K562 (cell line): ENCODE results near the gene CFAP97D2. TPM values are rescaled to one million over a fixed set of nuclear protein-coding genes. Genes with fewer than 3 reads are reported as not detected.

Experiments used
- ATAC-seq: fragments of 200-7000 bp; cut with Tn5 transposase; 3 replicates; pipeline ENCODE4 v1.9.1; 2020; ENCODE audit warnings: moderate library complexity
- BruUV-seq: library from RNA; stranded (reverse); fragments of 400-500 nt; replicated peaks from 2 replicates; lab custom pipeline; 2021; lab: Mats Ljungman, UMichigan
- CTCF ChIA-PET: fragments of 300-600 bp; formaldehyde crosslinking; extraction: SDS; loops from one replicate; lab custom pipeline; 2021; ENCODE audit warnings: low intra/inter-chr PET ratio; lab: Yijun Ruan, JAX
- POLR2A ChIA-PET: fragments of 300-600, 350-650 bp; sonication (Branson Sonifier 250); formaldehyde crosslinking; extraction: SDS; loops from one replicate; lab custom pipeline; 2021; ENCODE audit warnings: antibody characterized with exemption, inconsistent platforms; lab: Yijun Ruan, JAX
- DNase-seq, 4 experiments: peaks; one replicate each; pipeline versions ENCODE4 v3.0.0 to v3.0.0-alpha.2; 2011 to 2018; ENCODE audit warnings: low spot score in 3 of 4, mixed read lengths in 3 of 4; ENCODE audit errors: extremely low read depth in 1 of 4
- FAIRE-seq: peaks from 2 replicates; lab custom pipeline; 2011; peaks lifted over from hg19 to GRCh38; lab: Jason Lieb, UNC
- H2AFZ ChIP-seq: 2 replicates; pipeline ENCODE4 v1.6.0; 2011; ENCODE audit warnings: low read depth, low read length, control low read depth, inconsistent platforms
- H3K27ac ChIP-seq: fragments of 200-600 bp; 3 replicates; pipeline ENCODE4 v1.8.0; 2011; ENCODE audit warnings: low read depth, mild to moderate bottlenecking, control low read depth, inconsistent platforms, low read length, moderate library complexity, mixed read lengths; ENCODE audit errors: extremely low read depth
- H3K27me3 ChIP-seq, 2 experiments: fragments of 300-600 bp in 1 of 2; 2 replicates in 1 of 2; 3 replicates in 1 of 2; pipeline versions ENCODE4 v1.6.0 to v1.8.0; 2011; ENCODE audit warnings: inconsistent platforms in 2 of 2, low read length in 2 of 2, mild to moderate bottlenecking in 1 of 2, mixed read lengths in 1 of 2, moderate library complexity in 1 of 2; ENCODE audit not compliant: control insufficient read depth in 2 of 2, insufficient read depth in 2 of 2
- H3K36me3 ChIP-seq: fragments of 300-600 bp; 3 replicates; pipeline ENCODE4 v1.8.0; 2011; ENCODE audit warnings: mild to moderate bottlenecking, low read length, inconsistent platforms; ENCODE audit not compliant: control insufficient read depth, insufficient read depth
- H3K4me1 ChIP-seq, 2 experiments: fragments of 200-600 bp in 1 of 2; replicated peaks in 1 of 2; 2 replicates in 1 of 2; 3 replicates in 1 of 2; pipeline versions ENCODE4 v1.5.1 to v1.8.0; 2011; ENCODE audit warnings: inconsistent platforms in 2 of 2, low read length in 2 of 2, mild to moderate bottlenecking in 1 of 2, mixed read lengths in 1 of 2, moderate library complexity in 1 of 2; ENCODE audit not compliant: control insufficient read depth in 2 of 2, insufficient read depth in 2 of 2
- H3K4me2 ChIP-seq: 2 replicates; pipeline ENCODE4 v1.6.1; 2011; ENCODE audit warnings: low read length, control low read depth, inconsistent platforms, mixed read lengths; ENCODE audit not compliant: insufficient read depth
- H3K4me3 ChIP-seq: fragments of 200-600 bp; sonication (generic), shearing (Covaris generic); 2 replicates; pipeline ENCODE4 v1.5.1; 2016; ENCODE audit warnings: control low read depth, inconsistent platforms
- H3K79me2 ChIP-seq: fragments of 200-600 bp; 3 replicates; pipeline ENCODE4 v1.8.0; 2011; ENCODE audit warnings: low read length, inconsistent platforms; ENCODE audit not compliant: control insufficient read depth, insufficient read depth
- H3K9ac ChIP-seq, 2 experiments: 2 replicates each; pipeline versions ENCODE4 v1.6.0 to v1.6.1; 2011; ENCODE audit warnings: low read depth in 2 of 2, low read length in 2 of 2, control low read depth in 1 of 2, inconsistent platforms in 1 of 2, mild to moderate bottlenecking in 1 of 2, mixed read lengths in 1 of 2; ENCODE audit not compliant: insufficient read depth in 1 of 2
- H3K9me1 ChIP-seq: one replicate; pipeline ENCODE4 v1.6.0; 2011; ENCODE audit warnings: inconsistent platforms, mild to moderate bottlenecking, low read length, moderate library complexity; ENCODE audit not compliant: control insufficient read depth, insufficient read depth
- H3K9me3 ChIP-seq: replicated peaks from 2 replicates; pipeline ENCODE4 v1.5.1; 2011; ENCODE audit warnings: low read depth, low read length, inconsistent platforms; ENCODE audit not compliant: control insufficient read depth, insufficient read depth
- H4K20me1 ChIP-seq: replicated peaks from 2 replicates; pipeline ENCODE4 v1.6.1; 2011; ENCODE audit warnings: low read length, inconsistent platforms, mixed read lengths; ENCODE audit not compliant: control insufficient read depth, insufficient read depth
- CEBPG ChIP-seq, 3 experiments: fragments of 200-800 bp in 1 of 3; sonication (Bioruptor generic) in 1 of 3; sonication (generic) in 1 of 3; formaldehyde crosslinking in 1 of 3; IDR thresholded peaks in 2 of 3; conservative IDR thresholded peaks in 1 of 3; 2 replicates each; pipeline versions ENCODE4 v1.6.1 to v1.8.0; 2016 to 2022; ENCODE audit warnings: missing compliant biosample characterization in 2 of 3, missing genetic modification characterization in 2 of 3, mild to moderate bottlenecking in 1 of 3, missing genetic modification reagents in 1 of 3
- CLOCK ChIP-seq: fragments of 250-450 bp; sonication (Bioruptor Pico); IDR thresholded peaks from 2 replicates; pipeline ENCODE4 v1.4.0; 2020; ENCODE audit warnings: mild to moderate bottlenecking, moderate library complexity, borderline replicate concordance
- E4F1 ChIP-seq: fragments of 250-450 bp; sonication (Bioruptor Pico); IDR thresholded peaks from 2 replicates; pipeline ENCODE4 v1.5.0; 2021; ENCODE audit warnings: mild to moderate bottlenecking, borderline replicate concordance
- GATA2 ChIP-seq: sonication (generic); formaldehyde crosslinking; IDR thresholded peaks from 2 replicates; pipeline ENCODE4 v1.4.0; 2020; ENCODE audit warnings: mild to moderate bottlenecking, missing genetic modification reagents
- ILF3 ChIP-seq: fragments of 450-650 bp; IDR thresholded peaks from 2 replicates; pipeline ENCODE4 v1.6.1; 2018; ENCODE audit warnings: antibody characterized with exemption, mild to moderate bottlenecking, moderate library complexity, borderline replicate concordance
- MAFF ChIP-seq: IDR thresholded peaks from 2 replicates; pipeline ENCODE4 v1.6.1; 2012; ENCODE audit warnings: low read length, improper control_type of control experiment
- SMAD3 ChIP-seq: fragments of 450-650 bp; formaldehyde crosslinking; conservative IDR thresholded peaks from 2 replicates; pipeline ENCODE4 v1.4.0; 2020; ENCODE audit warnings: mild to moderate bottlenecking
- SP2 ChIP-seq: IDR thresholded peaks from 2 replicates; pipeline ENCODE4 v1.6.1; 2011; ENCODE audit warnings: mild to moderate bottlenecking, low read depth, low read length, moderate library complexity; ENCODE audit not compliant: poor library complexity, severe bottlenecking; ENCODE audit errors: extremely low read depth
- ZFP30 ChIP-seq: fragments of 250-450 bp; sonication (Bioruptor Pico); IDR thresholded peaks from 2 replicates; pipeline ENCODE4 v1.8.0; 2022; ENCODE audit warnings: moderate library complexity, mild to moderate bottlenecking, inconsistent platforms, borderline replicate concordance
- ZNF277 ChIP-seq: fragments of 250-450 bp; sonication (Bioruptor Pico); IDR thresholded peaks from 2 replicates; pipeline ENCODE4 v1.8.0; 2022; ENCODE audit warnings: inconsistent platforms, mild to moderate bottlenecking, moderate library complexity, borderline replicate concordance
- ZNF584 ChIP-seq: fragments of 200-800 bp; sonication (Bioruptor generic); IDR thresholded peaks from 2 replicates; pipeline ENCODE4 v1.6.1; 2016; ENCODE audit warnings: low read depth, mild to moderate bottlenecking, missing genetic modification characterization, missing compliant biosample characterization
- ZNF76 ChIP-seq: fragments of 250-450 bp; sonication (Bioruptor Pico); IDR thresholded peaks from 2 replicates; pipeline ENCODE4 v1.4.0; 2020; ENCODE audit warnings: mild to moderate bottlenecking, moderate library complexity, borderline replicate concordance
- ZSCAN32 ChIP-seq: fragments of 450-650 bp; formaldehyde crosslinking; IDR thresholded peaks from 2 replicates; pipeline ENCODE4 v1.4.0; 2020; ENCODE audit warnings: mild to moderate bottlenecking, moderate library complexity
- WGBS: fragments of 100-300 bp; shearing (Covaris generic); methylation state at CpG from one replicate; pipeline ENCODE4 v1.1.6; 2016; ENCODE audit warnings: low coverage, mixed read lengths; ENCODE audit not compliant: insufficient coverage; ENCODE audit errors: missing lambda C conversion rate; 5-methylcytosine and 5-hydroxymethylcytosine counted together
- in situ Hi-C: fragments of 300-500 bp; cut with MboI; formaldehyde crosslinking; loops from 4 replicates; pipeline ENCODE4 v1.15.0; 2018; ENCODE audit warnings: inconsistent platforms, mixed read lengths
- intact Hi-C: fragments of 100-400 bp; cut with micrococcal nuclease; formaldehyde crosslinking; loops from 2 replicates; pipeline ENCODE4 v1.14.2; 2022
- polyA plus RNA-seq, 8 experiments: library from polyadenylated mRNA; depleted of rRNA in 4 of 8; stranded (reverse) in 5 of 8; unstranded in 3 of 8; fragments of >200 nt; fragmentation: Nextera tagmentation in 2 of 8; fragmentation: Illumina TruSeq in 1 of 8; extraction: Ambion mirVana in 2 of 8; extraction: Trizol in 1 of 8; gene quantifications; 2 replicates each; pipeline versions ENCODE4 v1.2.1 to v1.2.3, GENCODE V29; 2011 to 2014; ENCODE audit warnings: inconsistent platforms in 1 of 8, missing spikeins in 1 of 8
- total RNA-seq, 7 experiments: library from RNA; depleted of rRNA in 6 of 7; stranded (reverse); fragments of >200 nt in 6 of 7; fragmentation: Illumina TruSeq in 2 of 7; extraction: Trizol in 2 of 7; gene quantifications; 2 replicates each; pipeline versions ENCODE4 v1.2.1 to v1.2.3, GENCODE V29; 2011 to 2021; ENCODE audit warnings: low replicate concordance in 1 of 7

Gene CFAP97D2
- total and polyA plus RNA-seq, 9 of the 15 experiments (the other 6 are each of a cell fraction or from before 2014, with no cell fraction given): not detected

- TF ChIP-seq ILF3 (no peak), ZSCAN32 (CRISPR knock-in tag) (no peak)
- TF ChIP-seq, all 486 proteins: peak for 0
These were observed 5.8 kb upstream of the CFAP97D2 start (continued) for GRCh38 chr13:114173272-114173671.

GRCh38 chr13:114173745-114174144 is 5.3 kb upstream of the CFAP97D2 start:
- Histone ChIP-seq H3K4me3 (no peak overlapping the region), H3K9me1 (no peaks in the 10 kb centered on the region), H3K4me1 (peaks cover 0 to 9% of the 10 kb centered on the region in 2 experiments; a peak in 1 of 5 replicates), H2AFZ (no peak overlapping the region), H3K4me2 (no peak overlapping the region), H3K9ac (no peak overlapping the region), H3K9me3 (peaks cover 3% of the 10 kb centered on the region; the same call in 1 of the 2 replicates), H4K20me1 (no peaks in the 10 kb centered on the region), H3K79me2 (no peaks in the 10 kb centered on the region), H3K36me3 (no peaks in the 10 kb centered on the region), H3K27me3 (peaks cover 3 to 9% of the 10 kb centered on the region in 2 experiments; a peak in 3 of 5 replicates), H3K27ac (no peak overlapping the region)
- TF ChIP-seq MAFF: no peak
- no peak for TF ChIP-seq ZNF584
- TF ChIP-seq ZFP30: no peak
- TF ChIP-seq ZNF76 (CRISPR knock-in tag): no peak
- TF ChIP-seq ZNF277 (CRISPR knock-in tag): no peak
- TF ChIP-seq CLOCK: no peak
- TF ChIP-seq CEBPG (CRISPR knock-in tag; IDR thresholded peaks at IDR 0.05): no peak
- no peak for TF ChIP-seq CEBPG (tag; conservative IDR thresholded peaks at IDR 0.05 in 1 of 2, IDR thresholded peaks at IDR 0.05 in 1 of 2)
- TF ChIP-seq ILF3: no peak
- TF ChIP-seq GATA2 (CRISPR knock-in tag): no peak
- TF ChIP-seq E4F1 (CRISPR knock-in tag): no peak
- no peak for TF ChIP-seq SMAD3
- TF ChIP-seq SP2: no peak
- no peak for DNase-seq
- intact Hi-C loops (no loop called here), in situ Hi-C loops (no loop called here)
- CTCF ChIA-PET: no interaction called here
- POLR2A ChIA-PET: no interaction called here
- no peak for ATAC-seq
- no TSS peak for BruUV-seq
- no peak for FAIRE-seq
- 0% methylated on average over 1 of the region's 1 CpG for WGBS
